NCI-H2081 treated with DMSO at 0.1 percent for 48 hours (cell line): Measurements from ENCODE around the gene UBASH3B.
"Not testable (repeated sequence)": the region's sequence is repeated elsewhere in the genome, so short reads cannot be mapped to it uniquely, and the experiment has no call there.

Experiments
- DNase-seq: peaks from one replicate; lab custom pipeline; 2025; lab: John Stamatoyannopoulos, UW

UBASH3B gene

DNA sequence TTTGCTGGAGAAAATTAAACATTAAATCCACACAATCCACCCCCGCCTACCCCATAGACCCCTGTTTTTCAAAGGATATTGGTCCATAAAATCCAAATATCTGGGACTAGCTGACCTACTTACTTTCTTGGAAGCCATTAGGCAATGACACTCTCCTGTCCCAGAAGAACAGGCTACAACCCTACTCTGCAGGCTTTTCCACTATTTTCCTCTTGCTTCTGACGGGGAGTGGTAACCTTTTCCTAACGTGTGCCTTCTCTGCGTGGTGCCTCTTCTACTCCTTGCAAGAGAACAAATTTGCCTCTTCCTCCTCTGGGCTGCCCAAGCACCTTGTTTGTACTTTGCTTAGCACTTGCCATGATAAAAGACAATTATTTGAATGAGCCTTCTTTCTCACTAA lies 51.6 kb downstream of the UBASH3B start:
- DNase-seq: no peak

DNA sequence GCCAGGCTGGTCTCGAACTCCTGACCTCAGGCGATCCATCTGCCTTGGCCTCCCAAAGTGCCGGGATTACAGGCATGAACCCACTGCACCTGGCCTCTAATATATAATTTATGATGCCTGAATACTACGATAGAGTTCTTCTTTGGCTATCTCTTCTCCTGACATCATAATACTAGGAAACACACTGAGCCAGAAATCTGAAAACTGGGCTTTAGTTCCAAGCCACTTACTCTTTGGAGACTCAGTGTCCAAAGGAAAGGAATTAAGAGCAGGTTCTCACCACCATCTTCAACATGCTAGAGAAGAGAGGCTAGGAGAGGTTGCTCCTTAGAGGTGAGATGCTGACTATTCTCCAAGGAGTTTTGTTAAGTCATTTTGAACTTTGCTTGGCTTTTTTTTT lies 52.4 kb downstream of the UBASH3B start:
- no peak for DNase-seq

DNA sequence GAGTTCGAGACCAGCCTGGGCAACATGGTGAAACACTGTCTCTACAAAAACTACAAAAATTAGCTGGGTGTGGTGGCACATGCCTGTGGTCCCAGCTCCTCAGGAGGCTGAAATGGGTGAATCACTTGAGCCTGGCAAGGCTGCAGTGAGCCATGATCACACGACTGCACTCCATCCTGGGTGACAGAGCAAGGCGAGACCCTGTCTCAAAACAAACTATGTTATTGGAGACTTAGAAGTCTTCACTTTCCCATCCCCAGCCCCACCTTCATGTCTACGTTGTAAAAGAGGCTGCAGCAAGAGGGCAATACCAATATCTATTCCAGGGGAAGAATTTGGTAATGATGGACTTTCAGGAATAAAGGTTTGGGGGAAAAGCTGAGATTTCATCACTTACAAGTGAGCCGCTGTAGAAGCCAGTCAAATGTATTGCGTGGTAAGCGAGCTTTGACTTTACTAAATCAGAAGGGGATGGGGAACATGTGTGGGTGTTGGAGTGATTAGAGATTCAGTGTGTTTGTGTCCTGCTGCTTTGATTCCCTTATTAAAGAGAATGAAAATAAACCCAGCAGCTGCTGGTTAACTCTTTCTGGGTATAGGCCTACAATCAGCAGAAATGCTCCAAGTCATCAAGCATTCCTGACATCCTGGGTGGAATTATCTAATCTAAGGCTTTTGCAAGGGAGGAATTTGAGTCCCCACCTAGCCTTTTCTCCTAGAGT lies 53.7 kb downstream of the UBASH3B start:
- DNase-seq: no peak

DNA sequence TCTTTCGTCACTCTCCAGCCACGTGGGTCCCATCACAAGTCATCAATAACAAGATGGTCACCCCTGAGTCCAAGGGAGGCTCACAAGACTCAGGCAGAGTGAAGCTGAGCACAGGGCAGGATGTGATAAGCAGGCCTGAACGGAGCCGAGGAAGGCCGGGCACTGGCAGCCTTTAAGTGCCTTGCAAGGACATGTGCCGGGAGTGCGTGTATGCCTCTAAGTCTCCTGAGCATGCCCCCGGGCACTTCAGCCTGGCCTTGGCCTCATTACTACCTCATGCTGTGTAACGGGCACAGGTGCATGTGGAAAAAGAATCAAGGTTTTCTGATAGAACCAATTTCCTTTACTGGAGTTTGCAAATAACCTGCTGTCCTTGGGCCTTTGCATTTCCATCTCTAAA lies 55.8 kb downstream of the UBASH3B start:
- DNase-seq: no peak

DNA sequence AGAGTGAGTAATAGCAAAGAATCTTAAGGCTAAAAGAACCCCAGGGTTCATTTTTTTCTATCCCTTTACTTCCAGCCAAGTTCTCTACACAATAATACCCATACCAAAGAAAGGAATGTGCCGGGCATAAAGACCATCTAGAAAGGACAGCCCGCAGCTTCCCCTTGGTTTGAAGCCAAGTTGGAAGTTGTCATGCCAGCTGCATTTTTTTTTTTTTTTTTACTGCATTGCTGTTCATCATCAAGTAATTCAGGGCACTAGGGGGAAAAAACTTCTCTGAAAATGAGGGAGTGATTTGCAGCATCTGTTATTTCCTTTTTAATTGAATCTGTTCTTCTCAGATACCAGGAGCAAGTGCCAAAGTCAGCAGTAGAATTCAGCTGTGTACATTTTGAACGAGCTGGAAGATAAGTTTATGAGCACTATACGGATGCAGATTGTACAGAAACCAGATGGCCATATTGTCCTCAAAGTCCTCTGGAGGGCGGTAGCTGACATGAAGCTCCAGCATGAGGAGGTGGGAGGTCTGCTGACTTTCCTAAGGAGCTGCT lies 56.4 kb downstream of the UBASH3B start:
- no peak for DNase-seq

DNA sequence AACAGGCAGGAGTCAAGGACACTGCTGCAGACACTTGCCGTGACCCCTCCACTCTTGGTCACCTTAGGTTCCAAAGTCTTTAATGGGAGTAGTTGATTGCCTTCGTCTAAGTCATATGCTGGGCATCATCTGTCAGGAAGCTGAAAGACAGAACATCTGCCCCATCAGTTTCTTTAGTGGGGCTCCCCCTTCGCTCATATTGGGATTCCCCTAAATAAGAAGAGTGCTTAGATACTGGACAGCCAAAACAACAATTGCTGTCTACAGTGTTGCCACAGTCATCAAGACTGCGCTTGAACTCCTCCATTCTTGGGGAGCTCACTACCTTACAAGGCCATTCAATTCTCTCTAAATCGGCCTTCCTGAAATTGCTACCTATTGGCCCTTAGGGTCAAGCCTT lies 58.5 kb downstream of the UBASH3B start:
- DNase-seq: no peak

DNA sequence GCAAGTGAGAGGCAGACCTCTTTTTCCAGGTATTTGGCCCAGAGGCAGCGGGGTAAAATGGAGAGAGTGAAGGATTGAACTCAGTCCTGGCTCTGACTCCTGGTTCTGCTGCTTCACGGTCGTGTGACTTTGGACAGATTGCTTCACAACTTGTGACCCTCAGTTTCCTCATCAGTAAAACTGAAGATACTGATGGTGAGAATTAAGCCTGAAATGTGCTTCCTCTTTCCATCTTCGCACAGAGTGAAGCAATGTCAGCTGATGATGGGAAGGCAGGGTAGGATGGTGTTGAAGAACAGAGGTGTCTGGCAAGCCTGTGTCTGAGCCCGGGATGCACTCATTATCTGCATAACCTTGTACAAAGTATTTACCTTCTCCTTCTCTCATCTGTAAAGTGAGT lies 59.0 kb downstream of the UBASH3B start:
- DNase-seq: no peak

DNA sequence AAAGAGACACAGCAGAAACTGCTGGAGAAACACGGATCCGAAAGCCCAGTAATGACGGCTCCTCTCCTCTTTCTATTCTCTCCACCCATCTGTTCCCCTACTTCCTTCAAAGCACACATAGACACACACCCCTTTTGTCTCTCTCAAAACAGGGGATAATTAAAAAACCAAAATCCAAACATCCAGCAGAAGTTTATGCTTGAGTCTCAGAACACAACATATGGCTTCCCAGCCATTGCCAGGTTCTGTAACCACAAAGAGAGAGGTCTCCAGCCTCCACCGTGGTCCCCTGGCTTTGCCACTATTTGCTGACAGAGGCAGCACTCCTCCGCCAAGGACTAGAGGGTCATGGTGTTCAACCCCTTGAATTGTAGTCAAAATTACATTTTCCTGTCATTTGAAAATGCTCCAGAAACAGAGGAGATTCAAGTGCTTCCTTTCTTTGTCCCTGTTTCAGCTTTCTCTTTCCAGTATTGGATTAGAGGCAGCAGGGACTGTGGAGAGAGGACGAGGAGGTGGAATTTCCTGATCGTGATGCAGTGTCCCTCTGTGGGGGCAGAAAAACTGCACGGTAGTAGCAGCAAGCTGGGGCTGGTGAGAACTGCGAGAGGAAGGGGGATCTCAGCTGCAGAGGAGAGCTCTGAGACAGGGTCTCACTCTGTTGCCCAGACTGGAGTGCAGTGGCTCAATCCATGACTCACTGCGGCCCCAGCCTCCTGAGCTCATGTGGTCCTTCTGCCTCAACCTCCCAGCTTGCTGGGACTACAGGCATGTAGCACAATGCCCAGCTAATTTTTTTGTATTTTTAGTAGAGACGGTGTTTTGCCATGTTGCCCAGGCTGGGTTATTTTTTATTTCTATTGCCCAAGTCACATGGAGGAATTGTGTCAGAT lies 60.3 kb downstream of the UBASH3B start:
- no peak for DNase-seq

DNA sequence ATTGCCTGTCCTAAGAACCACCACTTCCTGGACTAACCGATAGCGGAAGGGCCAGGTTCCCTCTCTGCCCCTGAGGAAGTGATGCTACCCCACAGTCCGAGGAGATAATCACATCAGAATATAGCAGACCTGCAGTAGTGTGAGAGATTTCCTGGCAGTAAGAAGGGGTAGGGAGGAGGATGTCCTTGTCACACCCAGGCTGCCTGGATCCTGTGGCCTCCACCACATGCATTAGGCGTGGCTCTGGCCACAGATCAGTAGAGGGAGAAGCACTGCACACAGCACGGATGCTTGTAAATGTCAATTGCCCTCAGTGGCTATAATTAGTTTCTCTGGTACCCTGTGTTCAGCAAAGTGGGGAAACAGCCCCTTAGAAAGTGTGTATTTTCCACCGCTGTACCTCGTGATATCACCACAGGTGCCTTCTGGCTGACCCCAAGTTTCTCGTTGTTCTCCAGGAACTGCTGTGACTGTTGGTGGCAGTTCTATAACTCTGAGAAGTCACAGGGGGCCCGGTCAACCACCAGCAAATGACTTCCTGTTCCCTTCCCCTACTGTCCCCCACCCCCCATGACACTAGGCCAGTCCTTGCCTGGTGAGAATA lies 61.8 kb downstream of the UBASH3B start:
- DNase-seq: no peak

DNA sequence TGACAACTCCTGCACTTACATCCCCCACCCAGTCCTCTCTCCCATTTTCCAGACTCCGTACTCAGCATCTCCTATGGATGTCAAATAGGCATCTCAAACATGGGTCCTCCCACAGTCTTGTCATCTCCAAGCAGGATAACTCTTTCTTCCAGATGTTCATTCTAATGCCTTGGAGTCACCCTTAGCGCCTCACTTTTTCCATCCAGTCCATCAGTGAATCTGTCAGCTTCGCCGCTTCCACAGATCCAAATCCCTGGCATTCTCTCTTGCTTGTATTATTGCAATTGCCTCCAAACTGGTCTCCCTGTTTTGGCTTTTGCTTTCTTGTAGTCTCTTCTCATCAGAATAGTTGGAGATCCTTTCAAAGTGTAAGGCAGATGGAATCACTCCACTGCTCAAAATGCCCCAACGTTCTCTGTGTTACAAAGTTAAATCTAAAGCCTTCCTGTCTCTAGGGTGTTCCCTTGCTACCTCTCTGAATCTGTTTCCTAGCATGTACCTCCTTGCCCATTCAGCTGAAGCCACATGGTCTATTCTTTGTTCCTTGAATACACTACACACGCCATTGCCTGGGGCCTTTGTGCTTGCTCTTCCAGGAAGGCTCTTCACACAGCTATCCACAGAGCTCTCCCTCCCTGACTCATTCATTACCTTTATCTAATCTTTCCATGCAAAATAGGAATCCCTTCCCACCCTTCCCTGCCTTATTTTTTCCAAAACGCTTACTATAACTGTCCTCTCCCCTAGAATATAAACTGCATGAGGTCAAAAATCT lies 64.8 kb downstream of the UBASH3B start:
- no peak for DNase-seq

DNA sequence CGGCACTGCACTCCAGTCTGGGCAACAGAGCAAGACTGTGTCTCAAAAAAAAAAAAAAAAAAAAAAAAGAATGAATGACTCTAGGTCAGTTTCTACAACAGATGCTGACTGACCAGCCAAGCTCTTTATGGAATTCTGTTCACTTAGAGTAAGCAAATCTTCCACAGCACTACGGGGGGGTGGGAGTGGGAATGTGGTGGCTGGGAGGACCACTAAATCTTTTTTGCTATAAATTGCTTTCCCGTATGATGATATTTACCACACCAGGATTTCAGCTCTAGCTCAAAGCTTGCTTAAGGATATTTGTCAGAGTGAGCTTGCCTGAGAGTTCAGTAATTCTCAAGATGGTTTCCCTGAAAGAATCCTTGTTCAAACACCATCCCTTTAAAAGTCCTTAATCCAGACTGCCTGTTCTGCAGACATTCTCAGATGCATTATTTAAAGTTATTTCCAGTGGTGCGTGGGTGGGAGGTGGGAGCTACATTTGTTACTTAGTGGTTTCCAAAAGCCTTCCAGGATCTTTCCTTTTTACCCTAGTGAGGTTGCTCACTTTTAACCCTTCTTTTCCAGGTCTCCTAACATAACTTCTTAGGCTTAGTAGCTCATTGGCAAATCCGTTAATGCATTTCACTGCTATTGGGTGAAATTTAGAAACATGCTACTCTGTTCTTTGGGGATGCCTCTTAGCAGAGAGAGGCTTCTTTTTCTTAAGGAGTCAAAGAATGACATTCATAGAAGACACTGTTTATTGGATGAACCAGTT lies 65.9 kb downstream of the UBASH3B start:
- no peak for DNase-seq

DNA sequence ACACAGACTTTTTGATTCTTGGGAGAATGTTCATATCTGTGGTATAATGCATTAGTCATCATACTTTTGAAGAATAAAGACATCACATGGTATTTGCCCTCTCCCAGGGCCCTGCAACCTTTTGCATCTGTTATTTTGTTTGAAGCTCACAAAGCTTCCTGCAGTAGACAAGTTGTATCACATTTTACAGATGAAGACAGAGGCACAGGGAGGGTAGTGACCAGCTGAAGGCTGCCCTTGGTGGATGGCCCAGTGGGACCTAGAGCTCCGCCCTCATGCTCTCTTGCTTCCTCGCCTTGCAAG lies 66.4 kb downstream of the UBASH3B start:
- DNase-seq: no peak

DNA sequence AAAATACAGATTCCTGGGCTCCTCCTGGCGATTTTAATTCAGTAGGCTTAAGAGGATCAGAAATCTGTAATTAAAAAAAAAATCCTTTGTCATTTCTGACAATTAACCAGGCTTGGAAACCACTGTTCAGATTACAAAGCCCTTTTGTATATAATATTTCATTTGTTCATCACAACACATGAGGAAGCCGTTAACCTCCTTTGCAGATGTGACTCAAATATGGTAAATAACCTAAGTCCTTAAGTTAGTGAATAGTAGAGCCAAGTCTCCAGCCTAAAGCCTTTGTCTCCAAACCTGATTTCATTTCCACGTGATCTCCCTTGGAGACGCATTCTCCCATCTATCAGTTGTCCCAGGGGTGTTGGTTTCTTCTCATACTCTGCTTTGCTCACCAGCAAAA lies 67.6 kb downstream of the UBASH3B start:
- DNase-seq: no peak

DNA sequence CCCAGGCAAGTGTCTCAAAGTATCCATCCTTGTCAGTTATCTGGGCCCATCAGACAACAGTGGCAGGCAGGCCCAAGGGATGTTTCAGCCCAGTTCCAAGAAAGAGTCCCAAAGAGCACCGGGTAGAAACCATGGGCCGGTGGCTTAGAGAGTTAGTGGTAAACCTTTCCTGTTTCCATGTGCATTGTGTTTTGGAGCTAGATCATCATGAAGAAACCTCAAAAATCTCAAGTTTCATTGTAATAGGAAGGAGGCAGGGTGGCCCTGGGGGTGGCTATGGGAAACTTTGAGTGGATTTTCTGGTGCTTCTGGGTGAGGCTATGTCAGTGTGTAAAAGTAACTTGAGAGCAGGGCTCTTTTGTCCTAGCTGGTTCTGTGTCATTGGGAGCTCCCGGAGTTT lies 68.1 kb downstream of the UBASH3B start:
- DNase-seq: no peak

DNA sequence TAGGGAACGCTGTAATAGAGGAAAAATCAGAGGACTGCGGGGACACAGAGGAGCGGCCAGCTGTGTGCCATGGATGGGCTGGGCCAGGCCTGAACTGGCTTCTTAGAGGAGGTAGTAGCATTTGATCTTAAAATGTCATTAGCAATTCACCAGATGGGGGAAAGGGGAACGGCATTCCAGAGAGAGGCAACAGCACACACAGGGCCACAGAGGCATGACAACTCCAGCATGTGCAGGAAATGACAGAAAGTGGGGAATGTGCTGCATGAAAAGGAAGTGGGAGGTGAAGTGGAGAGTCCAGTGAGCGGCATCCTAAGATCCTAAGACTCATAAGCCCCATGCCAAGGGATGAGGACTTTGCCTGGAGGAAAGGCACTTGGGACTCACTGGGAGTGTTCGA lies 69.0 kb downstream of the UBASH3B start:
- no peak for DNase-seq

DNA sequence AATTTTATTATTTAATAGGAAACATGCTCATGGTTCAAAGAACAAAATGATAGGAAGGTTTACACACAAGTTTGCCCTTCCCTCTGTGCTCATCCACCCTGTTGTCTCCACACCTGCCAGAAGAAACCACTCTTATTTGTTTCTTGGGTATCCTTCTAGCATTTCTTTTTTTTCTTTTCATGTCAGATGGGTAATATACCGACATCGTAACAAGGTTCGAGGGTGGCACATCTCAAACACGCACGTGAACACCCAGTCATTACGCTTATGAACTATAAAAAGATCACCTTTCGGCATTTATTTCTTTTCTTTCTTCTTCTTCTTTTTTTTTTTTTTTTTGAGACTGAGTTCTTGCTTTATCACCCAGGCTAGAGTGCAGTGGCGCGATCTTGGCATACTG lies 70.5 kb downstream of the UBASH3B start:
- DNase-seq: no peak

DNA sequence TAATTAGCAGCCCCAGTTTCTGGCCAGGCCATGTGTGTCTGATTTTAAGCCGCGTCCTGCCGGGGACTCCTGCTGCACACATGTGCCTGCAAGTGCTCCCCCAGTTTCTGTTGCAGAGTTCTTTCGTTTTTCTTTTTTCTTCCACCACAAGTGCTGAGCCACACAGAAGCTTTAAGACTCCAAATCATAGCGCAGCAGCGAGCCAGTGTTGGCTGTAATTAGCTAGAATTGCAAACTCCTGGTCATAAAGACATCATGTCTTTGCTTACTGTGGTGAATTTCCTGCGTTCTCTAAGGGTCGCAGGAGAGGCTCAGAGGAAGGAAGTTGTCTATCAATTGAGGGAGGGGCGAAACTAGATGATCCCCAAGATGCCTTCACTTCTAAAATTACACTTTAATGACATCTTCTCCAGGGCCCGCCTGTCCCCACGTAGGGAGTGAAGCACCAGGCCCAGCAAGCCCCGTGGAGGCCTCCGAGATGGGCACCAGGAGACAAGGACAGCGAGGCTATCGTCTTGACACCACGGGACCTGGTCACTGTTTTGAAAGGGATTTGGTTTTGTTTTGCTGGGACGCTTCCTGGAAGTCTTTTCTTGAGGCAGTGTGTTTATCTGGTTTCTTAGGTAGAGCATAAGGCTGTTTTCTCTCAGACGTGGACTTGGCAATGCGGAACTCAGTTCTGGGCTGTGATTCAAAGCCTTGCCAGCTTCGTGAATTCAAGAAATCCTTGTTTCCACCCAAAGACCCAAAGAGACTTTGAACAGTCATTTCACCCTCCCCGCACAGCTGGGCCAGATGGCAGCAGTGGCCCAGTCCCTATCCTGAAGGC lies 71.8 kb downstream of the UBASH3B start:
- no peak for DNase-seq

DNA sequence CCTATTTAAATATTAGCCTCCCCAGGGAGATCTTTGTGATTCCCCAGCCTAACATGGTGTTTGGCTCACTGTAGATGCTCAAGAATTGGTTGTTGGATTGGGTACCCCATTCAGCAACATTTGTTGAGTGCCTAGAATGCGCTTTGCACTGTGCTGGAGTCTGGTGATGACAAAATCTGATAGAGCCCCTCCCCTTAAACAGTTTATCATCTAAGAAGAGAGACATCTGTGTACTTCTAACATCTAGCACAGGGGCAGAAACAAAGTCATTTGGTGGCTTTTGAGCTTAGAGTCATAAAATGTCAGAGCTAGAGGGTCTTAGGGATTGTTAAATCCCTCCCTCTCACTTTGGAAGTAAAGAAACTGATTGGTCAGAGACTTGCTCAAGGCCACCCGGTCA lies 73.0 kb downstream of the UBASH3B start:
- no peak for DNase-seq

DNA sequence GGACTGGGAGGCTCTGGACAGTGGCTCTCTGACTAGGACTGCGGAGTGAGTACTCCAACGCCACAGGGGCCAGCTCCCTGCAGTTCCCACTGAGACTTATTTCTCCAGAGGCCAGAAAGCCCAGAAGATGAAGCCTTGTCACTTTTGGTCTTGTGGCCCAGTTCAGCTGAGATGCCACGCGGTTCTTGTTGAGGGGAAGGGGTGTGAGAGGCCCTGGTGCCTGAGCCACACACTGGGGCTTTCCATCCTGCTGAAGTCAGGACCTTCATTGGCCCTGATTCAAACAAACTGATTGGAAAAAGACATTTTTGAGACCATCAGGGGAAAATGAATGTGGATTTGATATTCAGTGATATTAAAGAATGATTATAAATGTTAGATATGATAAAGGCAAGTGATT lies 73.6 kb downstream of the UBASH3B start:
- no peak for DNase-seq

DNA sequence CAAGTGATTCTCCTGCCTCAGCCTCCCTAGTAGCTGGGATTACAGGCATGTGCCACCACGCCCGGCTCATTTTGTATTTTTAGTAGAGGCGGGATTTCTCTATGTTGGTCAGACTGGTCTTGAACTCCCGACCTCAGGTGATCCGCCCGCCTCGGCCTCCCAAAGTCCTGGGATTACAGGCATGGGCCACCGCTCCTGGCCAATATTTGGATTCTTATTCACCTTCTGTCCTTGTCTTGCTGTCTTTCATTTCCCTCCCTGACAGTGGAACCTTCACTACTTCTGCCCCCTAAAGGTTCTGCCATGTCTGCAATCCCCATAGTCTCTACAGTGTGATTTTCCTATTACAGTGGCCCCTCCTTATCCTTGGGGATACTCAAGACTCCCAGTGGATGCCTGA lies 75.2 kb downstream of the UBASH3B start:
- not testable (repeated sequence) for DNase-seq

DNA sequence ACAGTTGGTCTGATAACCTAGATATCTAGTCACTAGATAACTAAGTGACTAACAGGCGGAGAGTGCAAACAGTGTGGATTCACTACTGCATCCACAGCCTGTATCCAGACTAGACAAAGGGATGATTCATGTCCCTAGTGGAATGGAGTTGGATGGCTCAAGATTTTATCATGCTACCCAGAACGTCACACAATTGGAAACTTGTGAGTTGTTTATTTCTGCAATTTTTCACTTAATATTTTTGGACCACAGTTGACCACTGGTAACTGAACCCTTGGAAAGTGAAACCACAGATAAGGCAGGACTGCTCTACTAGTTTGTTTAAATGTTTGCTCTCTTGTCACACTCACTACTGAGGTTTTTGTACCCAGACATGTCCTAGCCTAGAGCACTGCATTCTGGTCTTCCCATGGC lies 76.0 kb downstream of the UBASH3B start:
- DNase-seq: no peak
